HepG2 (cell line): ENCODE results near the gene PRUNE1. TPM values are rescaled to one million over a fixed set of nuclear protein-coding genes. Genes with fewer than 3 reads are reported as not detected.

ENCODE experiments used
- ATM ChIP-seq: fragments of 450-650 bp; IDR thresholded peaks from 2 replicates; pipeline ENCODE4 v1.7.1; 2017; ENCODE audit warnings: mild to moderate bottlenecking, borderline replicate concordance
- DMAP1 ChIP-seq: IDR thresholded peaks from 2 replicates; pipeline ENCODE4 v1.6.1; 2016
- ELF3 ChIP-seq: IDR thresholded peaks from 2 replicates; pipeline ENCODE4 v1.6.1; 2016; ENCODE audit warnings: missing genetic modification reagents, missing compliant biosample characterization
- KLF13 ChIP-seq: sonication (generic); formaldehyde crosslinking; IDR thresholded peaks from 2 replicates; pipeline ENCODE4 v1.4.0; 2020; ENCODE audit warnings: mild to moderate bottlenecking, missing genetic modification reagents
- NFYC ChIP-seq: IDR thresholded peaks from 2 replicates; pipeline ENCODE4 v1.6.1; 2016; ENCODE audit warnings: missing genetic modification reagents, missing compliant biosample characterization
- POLR2AphosphoS5 ChIP-seq: IDR thresholded peaks from 2 replicates; pipeline ENCODE4 v1.6.1; 2012; ENCODE audit warnings: low read depth, low read length
- TAF1 ChIP-seq: sonication (generic); formaldehyde crosslinking; IDR thresholded peaks from 2 replicates; pipeline ENCODE4 v1.4.0; 2020; ENCODE audit warnings: missing genetic modification reagents
- TEAD3 ChIP-seq: optimal IDR thresholded peaks from 2 replicates; pipeline ENCODE3; 2016; ENCODE audit warnings: borderline replicate concordance
- UBTF ChIP-seq: sonication (generic); formaldehyde crosslinking; IDR thresholded peaks from 2 replicates; pipeline ENCODE4 v1.4.0; 2020; ENCODE audit warnings: mild to moderate bottlenecking, missing genetic modification reagents
- YY1 ChIP-seq: IDR thresholded peaks from 2 replicates; pipeline ENCODE4 v1.6.1; 2011; ENCODE audit warnings: low read length, low read depth, moderate library complexity, mild to moderate bottlenecking; ENCODE audit not compliant: insufficient read depth, insufficient replicate concordance
- ZFY ChIP-seq: sonication (generic); formaldehyde crosslinking; IDR thresholded peaks from 2 replicates; pipeline ENCODE4 v1.4.0; 2020; ENCODE audit warnings: missing genetic modification reagents
- ZGPAT ChIP-seq: IDR thresholded peaks from 2 replicates; pipeline ENCODE4 v1.6.1; 2016; ENCODE audit warnings: mild to moderate bottlenecking
- ZIK1 ChIP-seq: sonication (generic); formaldehyde crosslinking; IDR thresholded peaks from 2 replicates; pipeline ENCODE4 v1.5.0; 2020; ENCODE audit warnings: mild to moderate bottlenecking, low read depth, missing genetic modification reagents, borderline replicate concordance
- ZKSCAN5 ChIP-seq: sonication (generic); formaldehyde crosslinking; IDR thresholded peaks from 2 replicates; pipeline ENCODE4 v1.5.1; 2020; ENCODE audit warnings: mild to moderate bottlenecking, missing genetic modification reagents
- ZNF34 ChIP-seq: sonication (generic); formaldehyde crosslinking; IDR thresholded peaks from 2 replicates; pipeline ENCODE4 v1.4.0; 2020; ENCODE audit warnings: mild to moderate bottlenecking, missing genetic modification reagents, borderline replicate concordance
- ZNF543 ChIP-seq: sonication (generic); formaldehyde crosslinking; IDR thresholded peaks from 2 replicates; pipeline ENCODE4 v1.4.0; 2020; ENCODE audit warnings: mild to moderate bottlenecking, missing genetic modification reagents
- ZNF556 ChIP-seq: sonication (generic); formaldehyde crosslinking; IDR thresholded peaks from 2 replicates; pipeline ENCODE4 v1.4.0; 2020; ENCODE audit warnings: mild to moderate bottlenecking, missing genetic modification reagents, borderline replicate concordance
- polyA plus RNA-seq, 8 experiments: library from polyadenylated mRNA; depleted of rRNA in 3 of 8; stranded (reverse) in 7 of 8; unstranded in 1 of 8; fragments of >200 nt; fragmentation: Illumina TruSeq in 4 of 8; extraction: Trizol in 4 of 8; gene quantifications; 2 replicates each; pipeline versions ENCODE4 v1.2.1 to v1.2.3, GENCODE V29; 2011 to 2016; ENCODE audit warnings: low read depth in 4 of 8, missing spikeins in 1 of 8, mixed read lengths in 1 of 8; ENCODE audit not compliant: insufficient read depth in 1 of 8
- total RNA-seq, 5 experiments: library from RNA; depleted of rRNA; stranded (reverse); fragments of >200 nt; fragmentation: Illumina TruSeq; extraction: Trizol; gene quantifications; 2 replicates each; pipeline ENCODE4 v1.2.3, GENCODE V29; 2016; ENCODE audit warnings: low read depth in 1 of 5
- TF ChIP-seq, protein P1 (sequence below): sonication (generic); formaldehyde crosslinking; IDR thresholded peaks from 2 replicates; pipeline ENCODE4 v1.9.0; 2021; ENCODE audit warnings: missing genetic modification reagents, mild to moderate bottlenecking, borderline replicate concordance
- TF ChIP-seq, protein P2 (sequence below): sonication (generic); formaldehyde crosslinking; IDR thresholded peaks from 2 replicates; pipeline ENCODE4 v1.9.0; 2022; ENCODE audit warnings: missing genetic modification reagents, mild to moderate bottlenecking, borderline replicate concordance
- TF ChIP-seq, protein P3 (sequence below): sonication (generic); formaldehyde crosslinking; IDR thresholded peaks from 2 replicates; pipeline ENCODE4 v1.9.0; 2022; ENCODE audit warnings: low read depth, missing genetic modification reagents

Gene PRUNE1
- total and polyA plus RNA-seq, 2 of the 13 experiments (the other 11 are each of a cell fraction or from before 2014, with no cell fraction given): 19.0 to 31.9 TPM

DNA sequence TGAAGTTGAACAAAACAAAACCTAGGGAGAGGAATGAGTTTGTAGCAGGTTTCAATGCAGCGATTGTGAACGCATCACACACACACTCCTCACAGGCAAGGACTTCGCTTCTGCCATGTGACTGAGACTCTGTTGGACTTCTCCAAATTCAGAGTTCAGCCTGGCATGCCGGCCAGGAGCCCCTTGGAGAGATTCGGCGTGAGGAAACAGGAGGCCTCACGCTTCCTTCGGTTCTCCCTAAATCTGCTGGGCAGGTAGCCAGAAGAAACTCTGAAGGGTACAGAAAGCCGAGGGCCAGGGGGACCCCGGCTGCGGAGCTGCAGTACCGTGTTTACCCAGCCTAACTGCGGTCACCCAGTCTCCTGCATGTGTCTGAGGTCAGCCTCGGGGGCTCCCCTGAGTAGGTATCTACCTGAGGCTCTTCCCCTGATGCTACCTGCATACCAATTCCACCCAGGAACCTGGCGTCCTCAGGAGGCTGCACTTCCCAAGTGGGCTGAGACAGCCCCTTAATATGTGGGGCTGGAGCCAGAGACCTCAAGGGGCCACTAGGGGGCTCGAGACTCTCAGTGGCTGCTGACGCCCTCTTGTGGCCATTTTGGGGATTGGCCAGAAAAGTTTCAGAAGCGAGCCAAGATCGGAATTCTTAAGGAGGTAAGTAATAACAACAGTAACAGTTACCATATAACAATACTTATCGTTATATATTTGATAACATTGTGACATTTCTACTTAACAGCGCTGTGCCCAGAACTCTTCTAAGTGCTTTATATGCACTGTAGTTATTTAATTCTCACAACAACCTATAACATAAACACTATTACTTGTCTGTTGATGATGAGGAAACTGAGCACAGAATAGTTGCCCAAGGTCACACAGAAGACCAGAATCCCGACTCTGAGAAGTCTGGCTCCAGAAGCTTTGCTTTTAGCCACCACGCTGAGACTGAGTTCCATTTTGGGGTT, 28.9 kb upstream of the PRUNE1 start (continued):
- 0 out of 2 replicates have a peak, but pooled peaks have one; percentile 36 for TF ChIP-seq UBTF (CRISPR knock-in tag)
- peak; percentile 45 for TF ChIP-seq YY1
- 0 out of 2 replicates have a peak, but pooled peaks have one; percentile 48 for TF ChIP-seq ZNF543 (CRISPR knock-in tag)
- TF ChIP-seq ZNF556 (CRISPR knock-in tag): peak; percentile 39; the same call in 1 of the 2 replicates
- TF ChIP-seq TEAD3 (CRISPR knock-in tag): peak; percentile 50
- 0 out of 2 replicates have a peak, but pooled peaks have one; percentile 50 for TF ChIP-seq DMAP1
- TF ChIP-seq POLR2AphosphoS5: 0 out of 2 replicates have a peak, but pooled peaks have one; percentile 20
- TF ChIP-seq NFYC (CRISPR knock-in tag): 0 out of 2 replicates have a peak, but pooled peaks have one; percentile 20
- no peak for TF ChIP-seq KLF13 (CRISPR knock-in tag)
- TF ChIP-seq ZGPAT: peak; percentile 87
- peak; percentile 70; the same call in 1 of the 2 replicates for TF ChIP-seq ZNF34 (CRISPR knock-in tag)
- no peak for TF ChIP-seq ZKSCAN5 (CRISPR knock-in tag)
- no peak for TF ChIP-seq ATM
- TF ChIP-seq ZFY: peak; percentile 20; the same call in 1 of the 2 replicates
- peak; percentile 38; the same call in 1 of the 2 replicates for TF ChIP-seq TAF1 (CRISPR knock-in tag)
- TF ChIP-seq, protein P1, sequence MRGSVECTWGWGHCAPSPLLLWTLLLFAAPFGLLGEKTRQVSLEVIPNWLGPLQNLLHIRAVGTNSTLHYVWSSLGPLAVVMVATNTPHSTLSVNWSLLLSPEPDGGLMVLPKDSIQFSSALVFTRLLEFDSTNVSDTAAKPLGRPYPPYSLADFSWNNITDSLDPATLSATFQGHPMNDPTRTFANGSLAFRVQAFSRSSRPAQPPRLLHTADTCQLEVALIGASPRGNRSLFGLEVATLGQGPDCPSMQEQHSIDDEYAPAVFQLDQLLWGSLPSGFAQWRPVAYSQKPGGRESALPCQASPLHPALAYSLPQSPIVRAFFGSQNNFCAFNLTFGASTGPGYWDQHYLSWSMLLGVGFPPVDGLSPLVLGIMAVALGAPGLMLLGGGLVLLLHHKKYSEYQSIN (CRISPR knock-in tag): no peak
- TF ChIP-seq ELF3: peak; percentile 63; the same call in 1 of the 2 replicates
- TF ChIP-seq ZIK1 (CRISPR knock-in tag): no peak
- TF ChIP-seq, protein P2, sequence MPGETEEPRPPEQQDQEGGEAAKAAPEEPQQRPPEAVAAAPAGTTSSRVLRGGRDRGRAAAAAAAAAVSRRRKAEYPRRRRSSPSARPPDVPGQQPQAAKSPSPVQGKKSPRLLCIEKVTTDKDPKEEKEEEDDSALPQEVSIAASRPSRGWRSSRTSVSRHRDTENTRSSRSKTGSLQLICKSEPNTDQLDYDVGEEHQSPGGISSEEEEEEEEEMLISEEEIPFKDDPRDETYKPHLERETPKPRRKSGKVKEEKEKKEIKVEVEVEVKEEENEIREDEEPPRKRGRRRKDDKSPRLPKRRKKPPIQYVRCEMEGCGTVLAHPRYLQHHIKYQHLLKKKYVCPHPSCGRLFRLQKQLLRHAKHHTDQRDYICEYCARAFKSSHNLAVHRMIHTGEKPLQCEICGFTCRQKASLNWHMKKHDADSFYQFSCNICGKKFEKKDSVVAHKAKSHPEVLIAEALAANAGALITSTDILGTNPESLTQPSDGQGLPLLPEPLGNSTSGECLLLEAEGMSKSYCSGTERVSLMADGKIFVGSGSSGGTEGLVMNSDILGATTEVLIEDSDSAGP (CRISPR knock-in tag): peak; percentile 53; the same call in 1 of the 2 replicates
- TF ChIP-seq, protein P3, sequence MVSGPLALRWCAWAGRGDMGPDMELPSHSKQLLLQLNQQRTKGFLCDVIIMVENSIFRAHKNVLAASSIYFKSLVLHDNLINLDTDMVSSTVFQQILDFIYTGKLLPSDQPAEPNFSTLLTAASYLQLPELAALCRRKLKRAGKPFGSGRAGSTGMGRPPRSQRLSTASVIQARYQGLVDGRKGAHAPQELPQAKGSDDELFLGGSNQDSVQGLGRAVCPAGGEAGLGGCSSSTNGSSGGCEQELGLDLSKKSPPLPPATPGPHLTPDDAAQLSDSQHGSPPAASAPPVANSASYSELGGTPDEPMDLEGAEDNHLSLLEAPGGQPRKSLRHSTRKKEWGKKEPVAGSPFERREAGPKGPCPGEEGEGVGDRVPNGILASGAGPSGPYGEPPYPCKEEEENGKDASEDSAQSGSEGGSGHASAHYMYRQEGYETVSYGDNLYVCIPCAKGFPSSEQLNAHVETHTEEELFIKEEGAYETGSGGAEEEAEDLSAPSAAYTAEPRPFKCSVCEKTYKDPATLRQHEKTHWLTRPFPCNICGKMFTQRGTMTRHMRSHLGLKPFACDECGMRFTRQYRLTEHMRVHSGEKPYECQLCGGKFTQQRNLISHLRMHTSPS (CRISPR knock-in tag): 0 out of 2 replicates have a peak, but pooled peaks have one; percentile 26
